GM19328 (cell line): ENCODE measurements around the gene POLDIP3.
"Not testable (repeated sequence)": the region's sequence is repeated elsewhere in the genome, so short reads cannot be mapped to it uniquely, and the experiment has no call there.

Source experiments
- ATAC-seq: cut with Tn5 transposase; IDR thresholded peaks from one replicate; pipeline ENCODE4 v1.9.1; 2021; ENCODE audit warnings: mild to moderate bottlenecking, moderate library complexity; ENCODE audit not compliant: unreplicated experiment

Gene POLDIP3

GRCh38 chr22:42620084-42620483 is 5.4 kb upstream of the POLDIP3 start:
- ATAC-seq: no peak

GRCh38 chr22:42619261-42620063 is 4.8 kb upstream of the POLDIP3 start:
- ATAC-seq: no peak

- ATAC-seq: no peak
These were observed 2.7 kb upstream of the POLDIP3 start for GRCh38 chr22:42617155-42617983.

- ATAC-seq: not testable (repeated sequence)
These were observed 1.1 kb upstream of the POLDIP3 start for GRCh38 chr22:42615860-42616175.

GRCh38 chr22:42615092-42615859 is 593 bp upstream of the POLDIP3 start:
- peak; percentile 47 for ATAC-seq

- no peak for ATAC-seq
These were observed 796 bp downstream of the POLDIP3 start for GRCh38 chr22:42613872-42614301.

GRCh38 chr22:42612336-42612735 is 2.3 kb downstream of the POLDIP3 start:
- ATAC-seq: no peak

- no peak for ATAC-seq
These were observed 3.6 kb downstream of the POLDIP3 start for GRCh38 chr22:42611051-42611450.

- ATAC-seq: no peak
These were observed 4.5 kb downstream of the POLDIP3 start for GRCh38 chr22:42610186-42610585.

- no peak for ATAC-seq
These were observed 5.8 kb downstream of the POLDIP3 start for GRCh38 chr22:42608823-42609361.

- no peak for ATAC-seq
These were observed 6.4 kb downstream of the POLDIP3 start for GRCh38 chr22:42608136-42608822.

GRCh38 chr22:42607641-42608040 is 7.0 kb downstream of the POLDIP3 start:
- not testable (repeated sequence) for ATAC-seq

- no peak for ATAC-seq
These were observed 10.3 kb downstream of the POLDIP3 start for GRCh38 chr22:42604403-42604802.

- no peak for ATAC-seq
These were observed 11.3 kb downstream of the POLDIP3 start for GRCh38 chr22:42603427-42603826.

- ATAC-seq: no peak
These were observed 12.2 kb downstream of the POLDIP3 start for GRCh38 chr22:42602470-42602869.

GRCh38 chr22:42601879-42602465 is 12.7 kb downstream of the POLDIP3 start:
- no peak for ATAC-seq

GRCh38 chr22:42596863-42597530 is 17.7 kb downstream of the POLDIP3 start:
- no peak for ATAC-seq

GRCh38 chr22:42596336-42596735 is 18.3 kb downstream of the POLDIP3 start:
- no peak for ATAC-seq

- ATAC-seq: no peak
These were observed 19.2 kb downstream of the POLDIP3 start for GRCh38 chr22:42595434-42595833.

GRCh38 chr22:42591987-42592386 is 22.7 kb downstream of the POLDIP3 start:
- no peak for ATAC-seq
